Endothelial cell of umbilical vein (primary cell): ENCODE data around the gene LATS1.

Experiments used
- EZH2 ChIP-seq: IDR thresholded peaks from 2 replicates; pipeline ENCODE4 v1.6.1; 2012; ENCODE audit warnings: borderline replicate concordance, low read depth, mild to moderate bottlenecking, moderate library complexity, low read length, inconsistent platforms; ENCODE audit not compliant: severe bottlenecking
- JUN ChIP-seq: IDR thresholded peaks from 2 replicates; pipeline ENCODE4 v1.6.1; 2011; ENCODE audit warnings: borderline replicate concordance, low read depth; ENCODE audit not compliant: insufficient read length, insufficient read depth
- POLR2A ChIP-seq: IDR thresholded peaks from 2 replicates; pipeline ENCODE4 v1.6.1; 2012; ENCODE audit warnings: low read depth, mild to moderate bottlenecking, control low read depth, low read length
- TF ChIP-seq, protein P1 (sequence below), 2 donors: IDR thresholded peaks; 1 replicate in 1 of 2; 2 replicates in 1 of 2; pipeline ENCODE4 v1.5.1; 2011; ENCODE audit warnings: low read length in 2 of 2, mild to moderate bottlenecking in 2 of 2, moderate library complexity in 2 of 2, control low read depth in 1 of 2, inconsistent platforms in 1 of 2, low read depth in 1 of 2; ENCODE audit not compliant: insufficient read depth in 1 of 2; ENCODE audit errors: extremely low read depth in 1 of 2

DNA sequence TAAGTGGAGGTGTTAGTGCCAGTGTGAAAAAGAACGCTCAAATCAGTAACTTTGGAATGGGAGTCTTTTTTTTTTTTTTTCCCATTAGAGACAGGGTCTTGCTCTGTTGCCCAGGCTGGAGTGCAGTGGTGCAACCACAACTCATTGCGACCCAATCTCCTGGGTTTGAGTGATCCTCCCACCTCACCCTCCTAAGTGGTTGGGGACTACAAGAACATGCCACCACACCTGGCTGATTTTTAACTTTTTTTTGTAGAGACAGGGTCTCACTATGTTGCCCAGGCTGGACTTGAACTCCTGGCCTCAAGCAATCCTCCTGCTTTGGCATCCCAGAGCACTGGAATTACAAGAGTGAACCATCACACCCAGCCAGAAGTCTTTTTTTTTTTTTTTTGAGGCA lies 19.7 kb downstream of the LATS1 start:
- no peak for TF ChIP-seq EZH2
- TF ChIP-seq POLR2A: no peak
- TF ChIP-seq, protein P1, sequence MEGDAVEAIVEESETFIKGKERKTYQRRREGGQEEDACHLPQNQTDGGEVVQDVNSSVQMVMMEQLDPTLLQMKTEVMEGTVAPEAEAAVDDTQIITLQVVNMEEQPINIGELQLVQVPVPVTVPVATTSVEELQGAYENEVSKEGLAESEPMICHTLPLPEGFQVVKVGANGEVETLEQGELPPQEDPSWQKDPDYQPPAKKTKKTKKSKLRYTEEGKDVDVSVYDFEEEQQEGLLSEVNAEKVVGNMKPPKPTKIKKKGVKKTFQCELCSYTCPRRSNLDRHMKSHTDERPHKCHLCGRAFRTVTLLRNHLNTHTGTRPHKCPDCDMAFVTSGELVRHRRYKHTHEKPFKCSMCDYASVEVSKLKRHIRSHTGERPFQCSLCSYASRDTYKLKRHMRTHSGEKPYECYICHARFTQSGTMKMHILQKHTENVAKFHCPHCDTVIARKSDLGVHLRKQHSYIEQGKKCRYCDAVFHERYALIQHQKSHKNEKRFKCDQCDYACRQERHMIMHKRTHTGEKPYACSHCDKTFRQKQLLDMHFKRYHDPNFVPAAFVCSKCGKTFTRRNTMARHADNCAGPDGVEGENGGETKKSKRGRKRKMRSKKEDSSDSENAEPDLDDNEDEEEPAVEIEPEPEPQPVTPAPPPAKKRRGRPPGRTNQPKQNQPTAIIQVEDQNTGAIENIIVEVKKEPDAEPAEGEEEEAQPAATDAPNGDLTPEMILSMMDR (IDR thresholded peaks at IDR 0.05; ENCODE audit: extremely low read depth in 1 of 2, insufficient read depth in 1 of 2, low read depth in 1 of 2, low read length in 2 of 2): no peak
- TF ChIP-seq JUN: no peak
